Measurements from ENCODE around the gene ZNF780B.
A peak's percentile ranks its signal among the peaks of the same experiment; 100 is the strongest.
"Not testable (repeated sequence)": the region's sequence is repeated elsewhere in the genome, so short reads cannot be mapped to it uniquely, and the experiment has no call there.

The ZNF780B gene

DNA sequence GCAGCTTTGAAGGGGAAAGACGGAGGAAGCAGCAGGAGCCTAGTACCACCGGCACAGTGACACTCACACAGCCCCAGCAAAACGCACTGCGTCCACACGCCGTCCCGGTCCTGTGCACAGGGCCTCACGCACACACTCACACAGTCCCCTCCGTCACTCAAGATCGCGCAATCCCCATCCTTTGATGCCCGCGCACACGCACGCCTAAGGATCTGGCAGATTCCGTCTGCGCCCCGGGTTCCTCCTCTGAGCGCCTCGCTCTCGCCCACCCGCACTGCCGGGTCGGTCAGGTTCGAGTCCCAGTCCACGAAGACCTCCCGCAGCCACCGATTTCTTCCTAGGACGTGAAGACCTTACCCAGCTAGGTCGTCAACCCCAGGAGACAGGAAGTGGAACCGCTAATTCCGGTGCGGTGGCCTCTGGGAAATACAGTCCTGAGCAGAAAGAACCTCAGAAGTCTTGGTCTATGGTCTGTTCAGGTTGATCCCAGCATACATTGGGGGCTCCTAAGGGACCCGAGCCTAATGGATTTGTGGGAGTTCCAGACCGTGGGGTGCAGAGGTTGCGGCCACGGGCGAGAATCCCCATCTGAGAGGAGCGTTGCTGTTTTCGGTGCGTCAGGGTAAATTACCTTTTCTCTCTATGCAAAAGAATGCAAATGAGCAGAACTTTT lies at the start of gene ZNF780B:
Gene ZNF780B (minus strand): TSS at position 400 of the 673 bp plus-strand sequence. CDS start 5,899 bp downstream, outside the sequence.
- peak; percentile 49 to 51 for DNase-seq (ENCODE audit: low read depth in 2 of 2)

DNA sequence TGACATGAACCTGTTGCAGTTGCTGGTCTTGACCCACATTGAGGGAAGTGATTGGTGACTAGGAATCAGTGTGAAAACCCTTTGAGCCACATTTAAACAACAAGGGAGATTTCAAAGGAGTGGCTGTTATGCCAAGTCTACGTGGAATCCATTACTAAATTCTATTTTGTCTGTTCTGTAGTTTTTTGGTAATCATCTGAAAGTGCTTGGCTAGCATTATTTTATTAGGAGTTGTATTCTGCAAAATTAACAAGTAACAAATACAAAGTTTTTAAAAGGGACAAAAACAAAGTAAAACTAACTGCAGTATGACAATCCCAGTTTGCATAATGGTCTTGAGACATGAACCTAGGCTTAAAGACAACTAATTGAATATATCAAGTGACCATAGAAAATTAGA lies 48.7 kb upstream of the ZNF780B start:
- DNase-seq (ENCODE audit: low read depth in 2 of 2): no peak

DNA sequence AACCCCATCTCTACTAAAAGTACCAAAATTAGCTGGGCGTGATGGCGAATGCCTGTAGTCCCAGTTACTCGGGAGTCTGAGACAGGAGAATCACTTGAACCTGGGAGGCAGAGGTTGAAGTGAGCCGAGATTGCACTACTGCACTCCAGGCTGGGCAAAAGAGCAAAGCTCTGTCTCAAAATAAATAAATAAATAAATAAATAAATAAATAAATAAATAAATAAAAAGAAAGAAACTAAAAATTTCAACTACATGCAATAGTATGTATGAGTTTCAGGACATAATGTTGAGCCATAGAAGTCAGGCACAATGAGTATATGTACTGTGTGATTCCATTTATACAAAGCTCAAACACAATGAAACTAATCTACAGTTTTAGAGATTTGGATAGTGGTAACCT lies 47.6 kb upstream of the ZNF780B start:
- no peak for DNase-seq (ENCODE audit: low read depth in 2 of 2)

DNA sequence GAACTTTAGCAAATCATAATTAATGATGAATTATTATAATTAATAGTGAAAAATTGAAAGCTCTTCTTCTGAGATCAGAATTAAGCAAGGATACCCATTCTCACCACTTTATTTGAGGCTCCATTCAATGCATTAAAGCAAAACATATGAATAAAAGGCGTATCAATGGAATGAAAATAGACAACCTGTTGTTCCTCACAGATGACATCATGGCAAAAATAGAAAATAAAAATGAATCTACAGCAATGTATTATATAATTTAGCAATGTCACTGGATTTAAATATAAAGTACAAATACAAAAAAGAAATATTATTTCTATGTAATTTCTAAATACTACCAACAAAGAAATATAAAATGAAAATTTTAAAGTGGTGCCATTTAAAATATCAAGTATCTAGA lies 45.8 kb upstream of the ZNF780B start:
- no peak for DNase-seq (ENCODE audit: low read depth in 2 of 2)

DNA sequence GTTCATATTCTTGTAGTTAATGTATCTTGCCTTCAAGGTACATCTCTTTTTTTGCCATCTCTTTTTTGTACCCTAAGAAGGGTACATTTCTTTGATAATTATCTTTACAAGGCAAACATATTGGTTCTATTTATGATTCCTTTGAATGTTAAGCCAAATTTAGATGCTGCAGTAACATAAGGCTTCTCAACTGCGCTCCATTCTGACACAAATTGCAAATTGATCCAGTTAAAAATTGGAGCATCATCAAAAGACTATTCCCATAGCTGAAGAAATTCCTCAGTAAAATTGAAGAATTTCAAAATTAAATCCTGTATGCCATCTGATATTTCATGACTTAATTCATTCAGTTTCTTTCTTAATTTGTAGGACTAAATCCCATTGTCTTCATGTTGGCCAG lies 37.4 kb upstream of the ZNF780B start:
- DNase-seq (ENCODE audit: low read depth in 2 of 2): no peak

DNA sequence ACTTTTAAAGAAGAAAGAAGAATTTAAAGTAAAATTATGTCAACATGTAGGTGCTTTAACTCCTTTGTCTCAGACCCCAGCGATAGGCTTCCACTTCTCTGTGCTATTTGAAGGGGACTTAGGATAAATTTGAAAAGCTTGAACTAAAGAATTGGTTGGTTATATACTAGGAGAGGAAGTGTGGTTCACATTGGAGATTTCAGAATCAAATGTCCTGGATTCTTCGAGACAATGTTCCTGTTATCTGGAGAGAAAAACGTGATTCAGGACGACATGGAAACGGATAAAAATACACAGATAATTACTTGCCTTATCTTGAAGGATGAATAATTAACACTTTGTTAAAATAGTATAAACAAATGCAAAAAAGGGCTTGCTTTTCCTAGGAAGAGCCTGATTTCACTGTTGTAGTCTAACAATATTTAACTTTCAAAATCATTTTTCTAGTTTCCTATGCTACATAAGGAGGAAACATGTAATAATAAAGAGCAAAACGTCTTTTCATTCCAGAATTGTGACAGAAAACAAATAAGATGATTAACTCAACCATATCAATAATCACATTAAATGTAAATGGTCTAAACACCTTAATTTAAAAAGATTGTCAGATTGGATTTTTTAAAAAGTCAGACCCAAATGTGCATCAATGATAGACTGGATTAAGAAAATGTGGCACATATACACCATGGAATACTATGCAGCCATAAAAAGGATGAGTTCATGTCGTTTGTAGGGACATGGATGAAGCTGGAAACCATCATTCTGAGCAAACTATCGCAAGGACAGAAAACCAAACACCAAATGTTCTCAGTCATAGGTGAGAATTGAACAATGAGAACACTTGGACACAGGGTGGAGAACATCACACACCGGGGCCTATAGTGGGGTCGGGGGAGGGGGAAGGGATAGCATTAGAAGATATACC lies 35.4 kb upstream of the ZNF780B start:
- DNase-seq (ENCODE audit: low read depth in 2 of 2): no peak

DNA sequence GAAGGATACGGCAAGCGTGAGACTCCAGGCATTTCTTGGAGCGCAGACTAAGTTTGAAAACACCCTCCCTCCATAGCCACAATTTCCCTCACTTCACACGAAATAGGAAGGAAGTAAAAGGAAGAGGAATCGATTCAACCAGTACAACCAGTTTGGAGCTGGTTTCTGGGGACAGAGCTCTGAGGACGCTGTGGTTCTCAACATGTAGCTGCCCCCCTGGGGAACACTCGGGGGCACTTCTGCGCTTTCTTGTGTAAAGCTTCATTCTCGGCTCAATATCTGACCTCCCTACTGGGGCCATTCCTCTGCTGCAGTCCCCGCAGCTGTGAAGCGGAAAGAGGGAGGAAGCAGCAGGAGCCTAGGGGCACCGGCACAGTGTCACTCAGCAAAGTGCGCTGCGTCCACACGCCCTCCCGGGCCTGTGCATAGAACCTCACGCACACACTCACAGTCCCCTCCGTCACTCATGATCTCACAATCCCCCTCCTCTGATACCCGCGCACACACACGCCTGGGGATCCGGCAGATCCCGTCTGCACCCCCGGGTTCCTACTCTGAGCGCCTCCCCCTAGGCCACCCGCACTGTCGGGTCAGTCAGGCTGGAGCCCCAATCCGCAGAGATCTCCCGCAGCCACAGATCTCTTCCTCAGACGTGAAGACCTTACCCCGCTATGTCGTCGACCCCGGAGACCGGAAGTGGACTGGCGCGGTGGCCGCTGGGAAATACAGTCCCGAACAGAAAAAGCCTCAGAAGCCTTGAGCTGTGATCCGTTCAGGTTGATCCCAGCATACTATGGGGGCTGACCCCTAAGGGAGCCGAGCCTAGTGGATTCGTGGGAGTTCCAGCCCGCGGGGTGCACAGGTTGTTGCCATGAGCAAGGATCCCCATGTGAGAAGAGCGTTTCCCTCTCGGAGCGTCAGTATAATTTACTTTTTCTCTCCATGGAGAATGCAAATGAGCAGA lies 34.5 kb upstream of the ZNF780B start, which contains the start of gene ZNF780A:
Gene ZNF780A (minus strand): TSS at position 703 of the 964 bp plus-strand sequence. CDS start 6,190 bp downstream, outside the sequence.
- peak; percentile 61 to 64 for DNase-seq (ENCODE audit: low read depth in 2 of 2)

GRCh38 chr19:40089462-40089861 lies 33.4 kb upstream of the ZNF780B start:
- DNase-seq (ENCODE audit: low read depth in 2 of 2): no peak

DNA sequence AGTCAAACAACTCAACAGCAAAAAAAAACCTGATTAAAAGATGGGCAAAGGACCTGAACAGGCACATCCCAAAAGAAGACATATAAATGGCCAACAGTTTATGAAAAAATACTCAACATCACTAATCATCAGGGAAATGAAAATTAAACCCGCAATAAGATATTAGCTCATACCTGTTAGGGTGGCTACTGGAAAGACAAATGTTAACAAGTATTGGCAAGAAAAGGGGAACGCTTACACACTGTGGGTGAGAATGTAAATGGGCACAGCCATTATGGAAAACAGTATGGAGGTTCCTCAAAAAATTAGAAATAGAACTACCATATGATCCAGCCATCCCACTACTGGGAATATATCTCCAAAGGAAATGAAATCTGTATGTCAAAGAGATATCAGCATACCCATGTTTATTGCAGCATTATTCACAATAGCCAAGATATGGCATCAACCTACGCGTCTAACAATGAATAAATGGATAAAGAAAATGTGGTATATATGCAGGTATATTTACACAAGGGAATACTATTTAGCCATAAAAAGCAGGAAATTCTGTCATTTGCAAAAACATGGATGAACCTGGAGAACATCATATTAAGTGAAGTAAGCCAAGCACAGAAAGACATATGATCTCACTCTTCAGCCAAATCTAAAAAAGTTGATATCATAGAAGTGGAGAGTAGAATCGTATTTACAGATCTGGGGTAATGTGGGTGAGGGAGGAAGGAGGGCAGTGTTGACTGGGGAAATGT lies 32.4 kb upstream of the ZNF780B start:
- no peak for DNase-seq (ENCODE audit: low read depth in 2 of 2)

DNA sequence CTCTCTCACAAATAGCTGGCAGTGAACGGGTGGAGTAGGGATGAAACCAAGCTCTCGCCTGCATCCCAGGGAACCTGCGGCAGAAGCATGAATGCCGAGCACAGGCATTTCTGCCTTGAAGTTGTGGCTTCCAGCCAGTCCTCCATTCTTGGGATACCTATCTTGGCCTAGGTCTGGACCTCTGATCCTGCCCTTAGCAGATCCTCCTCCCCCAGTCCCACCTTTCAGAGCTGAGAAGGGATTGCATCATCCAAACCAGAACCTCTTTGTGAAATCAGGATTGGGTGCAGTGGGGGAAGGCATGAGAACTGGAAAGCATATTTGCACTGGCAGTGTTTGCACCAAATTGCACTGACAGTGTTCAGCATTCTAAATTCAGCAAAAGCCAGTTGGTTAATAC lies 28.9 kb upstream of the ZNF780B start:
- no peak for DNase-seq (ENCODE audit: low read depth in 2 of 2)

- no peak for DNase-seq (ENCODE audit: low read depth in 2 of 2)
Measured at GRCh38 chr19:40081411-40081810, 25.4 kb upstream of the ZNF780B start.

GRCh38 chr19:40080289-40080688 lies 24.3 kb upstream of the ZNF780B start:
- DNase-seq (ENCODE audit: low read depth in 2 of 2): no peak

DNA sequence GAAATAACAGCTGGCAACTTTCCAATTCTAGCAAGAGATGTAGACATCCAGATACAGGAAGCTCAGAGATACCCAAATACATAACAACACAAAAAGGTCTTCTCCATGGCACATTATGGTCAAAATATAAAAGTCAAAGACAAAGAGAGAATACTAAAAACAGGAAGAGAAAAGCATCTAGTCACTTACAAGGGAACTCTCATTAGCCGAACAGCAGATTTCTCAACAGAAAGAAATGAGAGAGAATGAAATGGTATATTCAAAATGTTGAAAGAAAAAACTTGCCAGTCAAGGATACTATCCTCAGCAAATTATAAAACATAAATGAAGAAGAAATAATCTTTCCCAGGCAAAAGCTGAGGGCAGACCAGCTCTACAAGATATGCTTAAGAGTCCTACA lies 22.3 kb upstream of the ZNF780B start:
- DNase-seq (ENCODE audit: low read depth in 2 of 2): no peak

- DNase-seq (ENCODE audit: low read depth in 2 of 2): no peak
Measured at GRCh38 chr19:40070058-40070457, 14.0 kb upstream of the ZNF780B start.

DNA sequence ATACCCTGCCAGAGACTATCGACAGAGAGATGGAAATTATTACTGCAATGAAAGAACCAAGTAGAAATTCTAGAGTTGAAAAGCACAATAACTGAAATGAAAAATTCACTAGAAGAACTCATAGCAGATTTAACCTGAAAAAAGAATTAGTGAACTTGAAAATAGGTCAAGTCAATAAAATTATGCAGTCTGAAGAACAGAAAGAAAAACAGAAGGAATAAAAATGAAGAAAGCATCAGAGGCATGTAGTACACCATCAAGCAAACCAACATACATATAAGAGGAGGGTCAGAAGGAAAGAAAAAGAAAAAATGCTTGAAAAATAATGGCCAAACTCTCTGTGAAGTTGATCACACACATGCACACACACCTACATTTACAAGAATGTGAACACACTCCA lies 3.6 kb upstream of the ZNF780B start:
- no peak for DNase-seq (ENCODE audit: low read depth in 2 of 2)

DNA sequence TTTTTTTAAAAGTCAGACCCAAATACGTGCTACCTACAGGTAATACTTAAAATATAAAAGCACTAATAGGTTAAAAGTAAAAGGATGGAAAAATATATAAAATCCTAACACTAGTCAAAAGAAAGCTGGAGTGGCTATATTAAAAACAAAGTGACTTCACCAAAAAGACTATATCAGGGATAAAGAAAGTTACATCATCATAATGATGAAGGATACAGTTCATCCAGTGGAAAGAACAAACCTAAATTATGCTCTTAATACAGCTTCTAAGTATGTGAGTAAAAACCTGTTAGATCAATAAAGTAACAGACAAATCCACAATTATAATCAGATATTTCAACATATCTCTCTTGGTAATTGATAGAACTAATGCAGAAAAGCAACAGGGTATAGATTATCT lies 1.1 kb upstream of the ZNF780B start:
- DNase-seq (ENCODE audit: low read depth in 2 of 2): no peak

DNA sequence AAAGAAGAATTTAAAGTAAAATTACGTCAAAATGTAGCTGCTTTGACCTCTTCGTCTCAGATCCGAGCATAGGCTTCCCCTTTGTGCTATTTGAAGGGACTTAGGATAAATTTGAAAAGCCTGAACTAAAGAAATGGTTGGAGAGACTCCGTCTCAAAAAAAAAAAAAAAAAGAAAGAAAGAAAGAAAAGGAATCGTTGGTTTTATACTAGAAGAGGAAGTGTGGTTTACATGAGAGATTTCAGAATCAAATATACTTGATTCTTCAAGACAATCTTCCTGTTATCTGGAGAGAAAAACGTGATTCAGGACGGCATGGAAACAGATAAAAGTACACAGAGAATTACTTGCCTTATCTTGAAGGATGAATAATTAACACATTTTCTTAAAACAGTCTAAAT lies 474 bp upstream of the ZNF780B start:
- no peak for DNase-seq (ENCODE audit: low read depth in 2 of 2)

DNA sequence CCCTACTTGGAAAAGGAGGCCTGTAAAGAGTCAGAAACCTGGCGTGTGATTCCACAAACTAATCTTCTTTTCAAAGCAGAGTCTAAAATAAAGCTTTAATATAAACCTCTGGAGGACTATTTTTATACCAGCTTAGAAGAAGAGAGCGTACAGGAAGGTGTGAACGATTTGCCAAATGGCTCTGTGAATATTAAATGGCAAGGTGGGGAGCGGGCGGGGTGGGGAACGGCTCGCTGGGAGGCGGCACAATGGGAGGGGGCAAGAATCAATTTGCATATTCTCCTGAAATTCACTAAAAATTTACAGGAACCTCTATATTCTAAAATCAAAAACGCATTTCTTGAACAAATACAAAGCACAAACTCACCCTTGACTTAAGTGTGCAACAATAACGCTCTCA lies 982 bp downstream of the ZNF780B start:
- DNase-seq (ENCODE audit: low read depth in 2 of 2): no peak

DNA sequence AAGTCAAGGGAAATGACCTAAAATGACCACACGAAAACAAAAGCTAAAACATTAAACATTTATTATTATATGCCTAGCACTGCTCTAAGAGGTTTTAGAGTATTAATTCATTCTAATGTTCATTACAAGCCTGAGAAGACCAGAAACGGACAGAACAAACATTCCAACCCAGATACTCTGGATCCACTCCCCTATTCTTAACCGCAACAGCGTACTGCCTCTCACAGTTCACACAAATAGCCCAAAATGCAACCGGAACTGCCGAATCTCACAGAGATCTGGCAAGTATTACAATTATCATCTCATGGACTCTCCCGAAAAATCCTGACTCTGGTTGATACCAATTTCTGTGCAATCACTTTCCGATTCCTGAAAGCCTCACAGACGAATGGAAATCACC lies 1.4 kb downstream of the ZNF780B start:
- no peak for DNase-seq (ENCODE audit: low read depth in 2 of 2)

GRCh38 chr19:40053491-40053890 lies 2.5 kb downstream of the ZNF780B start:
- no peak for DNase-seq (ENCODE audit: low read depth in 2 of 2)

DNA sequence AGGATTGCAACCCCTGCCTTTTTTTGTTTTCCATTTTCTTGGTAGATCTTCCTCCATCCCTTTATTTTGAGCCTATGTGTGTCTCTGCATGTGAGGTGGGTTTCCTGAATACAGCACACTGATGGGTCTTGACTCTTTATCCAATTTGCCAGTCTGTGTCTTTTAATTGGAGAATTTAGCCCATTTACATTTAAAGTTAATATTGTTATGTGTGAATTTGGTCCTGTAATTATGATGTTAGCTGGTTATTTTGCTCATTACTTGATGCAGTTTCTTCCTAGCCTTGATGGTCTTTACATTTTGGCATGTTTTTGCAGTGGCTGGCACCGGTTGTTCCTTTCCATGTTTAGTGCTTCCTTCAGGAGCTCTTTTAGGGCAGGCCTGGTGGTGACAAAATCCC lies 14.3 kb downstream of the ZNF780B start:
- DNase-seq (ENCODE audit: low read depth in 2 of 2): not testable (repeated sequence)
